Stimulated activated CD4-positive, alpha-beta T cell treated with anti-CD3 and anti-CD28 coated beads, TNF-alpha, amount 100 ng/mL, for 24 hours (primary cell): ENCODE measurements around the gene FICD.
"Not testable (repeated sequence)": the region's sequence is repeated elsewhere in the genome, so short reads cannot be mapped to it uniquely, and the experiment has no call there.

Experiments
- DNase-seq, 3 experiments: peaks; one replicate each; pipeline ENCODE4 v3.0.0-alpha.2; 2020; ENCODE audit warnings: low read depth in 3 of 3

The FICD gene

GRCh38 chr12:108531929-108532848, 17.1 kb downstream of the FICD start:
- no peak for DNase-seq

- no peak for DNase-seq
Measured at GRCh38 chr12:108538146-108538545, 23.1 kb downstream of the FICD start.

GRCh38 chr12:108538616-108539195, 23.6 kb downstream of the FICD start:
- DNase-seq, result no peak

- DNase-seq, result no peak
Measured at GRCh38 chr12:108542320-108542719, 27.2 kb downstream of the FICD start.

GRCh38 chr12:108543652-108544051, 28.6 kb downstream of the FICD start:
- no peak for DNase-seq

GRCh38 chr12:108547686-108548085, 32.6 kb downstream of the FICD start:
- DNase-seq, result no peak

GRCh38 chr12:108548954-108549521, 34.0 kb downstream of the FICD start:
- DNase-seq, result no peak

- no peak for DNase-seq
Measured at GRCh38 chr12:108551535-108551934, 36.5 kb downstream of the FICD start.

- no peak for DNase-seq
Measured at GRCh38 chr12:108553799-108554198, 38.7 kb downstream of the FICD start.

GRCh38 chr12:108555383-108555782, 40.3 kb downstream of the FICD start:
- not testable (repeated sequence) for DNase-seq

GRCh38 chr12:108559007-108559655, 44.1 kb downstream of the FICD start:
- DNase-seq, result no peak

GRCh38 chr12:108559748-108560147, 44.7 kb downstream of the FICD start:
- DNase-seq, result no peak

- no peak for DNase-seq
Measured at GRCh38 chr12:108560321-108560721, 45.2 kb downstream of the FICD start.

- DNase-seq, result peak; percentile 58 to 76 (median 69)
Measured at GRCh38 chr12:108560752-108561719, 46.0 kb downstream of the FICD start, which contains the start of gene SART3. Gene SART3 (minus strand): TSS chr12:108561173. CDS start chr12:108561154, 19 bp downstream.

GRCh38 chr12:108561852-108562347, 46.8 kb downstream of the FICD start:
- no peak for DNase-seq

- peak; percentile 98 to 99 (median 98) for DNase-seq
Measured at GRCh38 chr12:108562348-108563135, 47.5 kb downstream of the FICD start, which contains the start of gene ISCU. Gene ISCU (plus strand): TSS chr12:108562596. CDS start chr12:108562623, 27 bp downstream.

- DNase-seq, result peak; percentile 65 to 82 (median 76)
Measured at GRCh38 chr12:108563136-108563803, 48.2 kb downstream of the FICD start.

GRCh38 chr12:108563804-108564151, 48.7 kb downstream of the FICD start:
- DNase-seq, result no peak

- no peak for DNase-seq
Measured at GRCh38 chr12:108564724-108565123, 49.6 kb downstream of the FICD start.
